ENCODE results near the gene RPTOR. TPM values are rescaled to one million over a fixed set of nuclear protein-coding genes. Genes with fewer than 3 reads are reported as not detected.

Gene RPTOR
- total RNA-seq, 1 experiment from 2014 or later = 58.0 TPM

GRCh38 chr17:80941743-80942422, 397.2 kb downstream of the RPTOR start:
- no TSS peak for BruUV-seq (replicated peaks)

More at GRCh38 chr17:80941743-80942422, 397.2 kb downstream of the RPTOR start:
- Histone ChIP-seq H3K27me3 (ENCODE audit: control insufficient read depth, insufficient read depth, low read length) (no peaks in the 10 kb centered on the region), H3K4me3 (ENCODE audit: low read depth in 2 of 2, low read length in 2 of 2) (no peak overlapping the region), H3K9me3 (ENCODE audit: control insufficient read depth, insufficient read depth, low read depth, low read length) (no peaks in the 10 kb centered on the region), H3K36me3 (ENCODE audit: control insufficient read depth, insufficient read depth, low read length) (no peaks in the 10 kb centered on the region), H3K27ac (ENCODE audit: low read length) (no peak overlapping the region), H3K4me1 (ENCODE audit: control insufficient read depth, insufficient read depth, low read length) (no peaks in the 10 kb centered on the region)
- intact Hi-C loops (cut with micrococcal nuclease; ENCODE audit: unreplicated experiment) (no loop called here), in situ Hi-C loops (cut with HindIII; ENCODE audit: low pct_unique_long_range_greater_than_20kb, low sequenced_read_pairs) (no loop called here)
- DNase-seq (ENCODE audit: low read depth, low spot score) = no peak
- TF ChIP-seq SIN3A (IDR thresholded peaks at IDR 0.05; ENCODE audit: borderline replicate concordance, insufficient read depth, low read depth, low read length) (no peak), POLR2AphosphoS5 (IDR thresholded peaks at IDR 0.05; ENCODE audit: low read depth, low read length) (no peak), TCF7L2 (IDR thresholded peaks at IDR 0.05; ENCODE audit: low read depth, low read length) (no peak), REST (IDR thresholded peaks at IDR 0.05; ENCODE audit: insufficient read depth in 1 of 2, low read depth in 2 of 2, low read length in 1 of 2) (no peak), CTCF (IDR thresholded peaks at IDR 0.05) (no peak)
- ChIA-PET CTCF (no interaction called here), POLR2A (no interaction called here)
- ATAC-seq = no peak
